RPMI8226 (cell line): ENCODE measurements around the gene OTUD1.

ENCODE experiments used
- DNase-seq: peaks from one replicate; pipeline ENCODE4 v3.0.0-alpha.2; 2015

OTUD1 gene

GRCh38 chr10:23472181-23472580 is 33.3 kb downstream of the OTUD1 start:
- no peak for DNase-seq

DNA sequence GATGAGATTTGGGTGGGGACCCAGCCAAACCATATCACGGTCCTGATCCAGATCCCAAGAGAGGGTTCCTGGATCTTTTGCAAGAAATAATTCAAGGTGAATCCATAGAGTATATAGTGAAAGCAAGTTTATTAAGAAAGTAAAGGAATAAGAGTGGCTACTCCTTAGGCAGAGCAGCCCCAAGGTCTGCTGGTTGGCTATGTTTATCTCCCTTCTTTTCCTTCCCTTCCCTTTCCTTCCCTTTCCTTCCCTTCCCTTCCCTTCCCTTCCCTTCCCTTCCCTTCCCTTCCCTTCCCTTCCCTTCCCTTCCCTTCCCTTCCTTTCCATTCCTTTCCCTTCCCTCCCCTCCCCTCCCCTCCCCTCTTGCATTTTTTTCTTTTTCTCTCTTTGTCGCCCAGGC is 35.2 kb downstream of the OTUD1 start:
- no peak for DNase-seq

DNA sequence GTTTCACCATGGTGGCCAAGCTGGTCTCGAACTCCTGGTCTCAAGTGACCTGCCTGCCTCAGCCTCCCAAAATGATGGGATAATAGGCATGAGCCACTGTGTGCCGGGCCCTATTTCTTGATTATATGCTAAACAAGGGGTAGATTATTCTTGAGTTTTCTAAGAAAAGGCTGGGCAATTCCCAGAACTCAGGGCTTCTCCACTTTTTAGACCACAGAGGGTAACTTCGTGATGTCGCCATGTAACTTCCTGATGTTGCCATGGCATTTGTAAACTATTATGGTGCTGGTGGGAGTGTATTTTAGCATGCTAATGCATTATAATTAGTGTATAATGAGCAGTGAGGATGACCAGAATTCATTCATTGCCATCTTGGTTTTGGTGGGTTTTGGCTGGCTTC is 35.8 kb downstream of the OTUD1 start:
- no peak for DNase-seq

GRCh38 chr10:23478570-23478969 is 39.7 kb downstream of the OTUD1 start:
- no peak for DNase-seq

DNA sequence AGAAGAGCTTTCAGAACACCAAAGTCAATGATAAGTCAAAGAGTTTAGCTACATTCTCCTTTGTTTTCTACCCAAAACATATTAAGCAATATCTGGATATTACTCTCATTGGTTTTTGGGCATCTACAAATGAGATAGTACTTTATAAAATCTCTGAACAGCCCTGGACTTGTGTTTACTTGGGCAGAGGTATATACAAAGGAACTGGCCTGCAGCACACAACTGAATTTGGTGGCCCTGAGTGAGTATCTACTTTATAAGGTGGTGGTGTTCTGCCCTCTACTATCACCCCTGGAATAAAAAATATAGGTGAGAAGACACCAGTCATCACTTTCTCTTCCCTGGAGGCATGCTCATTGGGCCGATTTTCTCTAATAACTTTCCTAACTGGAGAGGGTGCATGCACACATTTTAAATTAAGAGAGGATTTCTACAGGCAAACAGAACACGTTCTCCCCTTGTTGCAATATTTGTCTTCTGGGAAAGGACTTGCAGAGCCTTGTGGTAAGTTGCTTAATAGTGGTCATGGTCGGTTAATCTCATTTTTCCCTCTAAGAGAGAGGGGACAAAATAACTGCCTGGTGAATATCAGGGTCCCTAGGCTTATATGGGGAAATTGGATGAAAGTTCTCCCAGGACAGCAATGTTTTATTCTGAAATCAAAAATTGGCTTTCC is 41.1 kb downstream of the OTUD1 start:
- DNase-seq = no peak

DNA sequence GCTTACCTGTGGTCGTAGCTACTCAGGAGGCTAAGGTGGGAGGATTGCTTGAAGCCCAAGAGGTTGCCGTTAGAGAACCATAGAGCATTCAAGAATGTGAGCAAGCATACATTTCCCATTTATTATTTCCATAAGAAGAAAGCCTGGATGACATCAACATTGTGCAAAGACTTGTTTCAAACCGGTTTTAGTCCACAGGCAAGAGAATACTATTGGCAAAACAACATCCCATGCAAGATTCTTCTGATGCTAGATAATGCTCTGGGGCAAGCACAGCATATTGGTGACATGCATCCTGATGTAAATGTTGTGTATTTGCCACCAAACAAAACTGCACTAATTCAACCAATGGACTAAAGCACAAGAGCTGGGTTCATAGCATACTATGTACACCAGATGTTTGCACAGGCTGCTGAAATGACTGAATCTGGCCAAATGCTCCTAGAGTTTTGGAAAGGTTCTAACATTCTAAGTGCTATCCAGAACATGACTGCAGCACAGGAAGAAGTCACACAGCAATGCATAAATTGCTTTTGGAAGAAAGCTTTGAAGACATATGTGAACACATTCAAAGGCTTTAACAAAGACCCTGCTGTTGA is 42.6 kb downstream of the OTUD1 start:
- no peak for DNase-seq

GRCh38 chr10:23490115-23490514 is 51.2 kb downstream of the OTUD1 start:
- no peak for DNase-seq
